Mucosa of stomach (tissue), 1 donor: Measurements from ENCODE around the gene AP5M1.
"Not testable (repeated sequence)": the region's sequence is repeated elsewhere in the genome, so short reads cannot be mapped to it uniquely, and the experiment has no call there.

Experiments
- H3K27me3 ChIP-seq: one replicate; pipeline ENCODE4 v1.7.0; 2013; ENCODE audit warnings: mild to moderate bottlenecking, low read length; ENCODE audit not compliant: control insufficient read depth, insufficient read depth
- H3K36me3 ChIP-seq: one replicate; pipeline ENCODE4 v1.7.0; 2013; ENCODE audit warnings: low read length; ENCODE audit not compliant: control insufficient read depth, insufficient read depth
- H3K4me1 ChIP-seq: one replicate; pipeline ENCODE4 v1.7.0; 2013; ENCODE audit warnings: mild to moderate bottlenecking, low read length; ENCODE audit not compliant: control insufficient read depth, insufficient read depth
- H3K4me3 ChIP-seq: one replicate; pipeline ENCODE4 v1.7.0; 2013; ENCODE audit warnings: low read length
- H3K9ac ChIP-seq: one replicate; pipeline ENCODE4 v1.7.0; 2013; ENCODE audit warnings: mild to moderate bottlenecking, low read length, moderate library complexity
- H3K9me3 ChIP-seq: one replicate; pipeline ENCODE4 v1.7.0; 2013; ENCODE audit warnings: mild to moderate bottlenecking, low read length, moderate library complexity; ENCODE audit not compliant: control insufficient read depth
- donor health status: Pancreatic carcinoma.

The AP5M1 gene

DNA sequence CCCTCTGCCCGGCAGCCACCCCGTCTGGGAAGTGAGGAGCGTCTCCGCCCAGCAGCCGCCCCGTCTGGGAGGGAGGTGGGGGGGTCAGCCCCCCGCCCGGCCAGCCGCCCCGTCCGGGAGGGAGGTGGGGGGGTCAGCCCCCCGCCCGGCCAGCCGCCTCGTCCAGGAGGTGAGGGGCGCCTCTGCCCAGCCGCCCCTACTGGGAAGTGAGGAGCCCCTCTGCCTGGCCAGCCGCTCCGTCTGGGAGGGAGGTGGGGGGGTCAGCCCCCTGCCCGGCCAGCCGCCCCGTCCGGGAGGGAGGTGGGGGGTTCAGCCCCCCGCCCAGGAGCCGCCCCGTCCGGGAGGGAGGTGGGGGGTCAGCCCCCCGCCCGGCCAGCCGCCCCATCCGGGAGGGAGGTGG lies 65.0 kb downstream of the AP5M1 start:
- H3K4me3 ChIP-seq, H3K9ac ChIP-seq, H3K27me3 ChIP-seq, H3K4me1 ChIP-seq, H3K36me3 ChIP-seq, H3K9me3 ChIP-seq: not testable (repeated sequence)

DNA sequence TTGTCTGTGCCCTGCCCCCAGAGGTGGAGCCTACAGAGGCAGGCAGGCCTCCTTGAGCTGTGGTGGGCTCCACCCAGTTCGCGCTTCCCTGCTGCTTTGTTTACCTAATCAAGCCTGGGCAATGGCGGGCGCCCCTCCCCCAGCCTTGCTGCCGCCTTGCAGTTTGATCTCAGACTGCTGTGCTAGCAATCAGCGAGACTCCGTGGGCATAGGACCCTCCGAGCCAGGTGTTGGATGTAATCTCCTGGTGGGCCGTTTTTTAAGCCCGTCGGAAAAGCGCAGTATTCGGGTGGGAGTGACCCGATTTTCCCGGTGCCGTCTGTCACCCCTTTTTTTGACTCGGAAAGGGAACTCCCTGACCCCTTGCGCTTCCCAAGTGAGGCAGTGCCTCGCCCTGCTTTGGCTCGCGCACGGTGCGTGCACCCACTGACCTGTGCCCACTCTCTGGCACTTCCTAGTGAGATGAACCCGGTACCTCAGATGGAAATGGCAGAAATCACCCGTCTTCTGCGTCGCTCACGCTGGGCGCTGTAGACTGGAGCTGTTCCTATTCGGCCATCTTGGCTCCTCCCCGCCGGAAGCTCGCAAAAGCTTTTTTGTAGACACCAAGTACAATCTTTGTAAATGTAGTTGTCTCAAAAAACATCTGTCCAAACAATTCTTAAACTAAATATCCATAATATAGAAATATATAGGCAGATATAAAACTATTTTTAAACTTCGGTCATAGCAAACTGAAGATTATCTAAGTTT lies 75.0 kb downstream of the AP5M1 start:
- H3K36me3 ChIP-seq, H3K9ac ChIP-seq, H3K4me1 ChIP-seq, H3K27me3 ChIP-seq, H3K9me3 ChIP-seq, H3K4me3 ChIP-seq: not testable (repeated sequence)

DNA sequence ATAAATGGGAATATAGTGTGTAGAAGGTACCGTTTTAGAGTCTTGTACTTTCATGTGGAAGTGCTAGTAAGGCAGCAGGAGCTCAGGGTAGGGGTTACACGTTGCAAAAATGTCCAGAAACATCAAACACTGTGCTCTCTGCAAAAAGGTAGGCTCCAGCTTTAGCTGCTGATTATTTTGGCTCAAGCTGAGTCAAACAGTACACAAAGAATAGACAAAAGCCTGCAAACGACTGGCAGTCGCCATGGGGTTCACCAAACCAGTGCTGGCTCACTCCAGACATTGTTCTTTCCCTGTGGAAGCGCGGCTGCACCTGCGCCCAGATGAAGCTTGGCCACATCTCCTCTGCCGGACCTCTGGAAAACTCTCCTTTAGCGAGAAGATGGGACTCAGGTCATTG lies 76.3 kb downstream of the AP5M1 start:
- Histone ChIP-seq H3K36me3 (no peaks in the 10 kb centered on the region), H3K9me3 (no peaks in the 10 kb centered on the region), H3K4me1 (no peaks in the 10 kb centered on the region), H3K27me3 (no peaks in the 10 kb centered on the region), H3K4me3 (no peak overlapping the region), H3K9ac (no peak overlapping the region)

DNA sequence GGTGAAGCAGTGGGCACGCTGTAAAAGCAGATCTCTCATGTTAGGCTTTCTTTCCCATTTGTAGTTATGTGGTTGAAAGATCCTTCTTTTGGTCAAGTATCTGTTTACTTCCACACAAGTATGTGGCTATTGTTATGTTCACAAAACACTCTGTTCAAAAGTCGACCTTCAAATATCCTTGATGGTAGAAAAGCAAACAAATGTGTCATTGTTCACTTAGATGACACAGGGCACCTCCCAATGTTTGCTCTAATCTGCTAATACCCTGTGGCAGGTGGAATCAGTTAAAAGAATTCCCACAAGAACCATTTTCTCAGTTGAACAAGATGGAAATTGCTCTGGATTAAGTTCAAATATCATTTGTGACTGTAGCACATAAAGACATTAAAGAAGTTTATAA lies 78.0 kb downstream of the AP5M1 start:
- Histone ChIP-seq H3K4me3 (no peak overlapping the region), H3K4me1 (no peaks in the 10 kb centered on the region), H3K9me3 (no peaks in the 10 kb centered on the region), H3K9ac (no peak overlapping the region), H3K27me3 (no peaks in the 10 kb centered on the region), H3K36me3 (no peaks in the 10 kb centered on the region)
